Mesenteric fat pad (tissue), 1 donor: ENCODE results near the gene STPG1. TPM values are rescaled to one million over a fixed set of nuclear protein-coding genes. Genes with fewer than 3 reads are reported as not detected.

Experiments
- DNase-seq: peaks from one replicate; pipeline ENCODE4 v3.0.0-alpha.2; 2020; ENCODE audit warnings: low spot score
- total RNA-seq: library from RNA; stranded (reverse); fragmentation: NEBNext Ultra II Directional; extraction: Animal tissue kit (Norgen Biotek cat#: 25700); gene quantifications from one replicate; pipeline ENCODE4 v1.2.1, GENCODE V29; 2021
- donor health status: DM: yes; HTN: yes; CAD: no.

The STPG1 gene
- total RNA-seq, 1 donor from 2014 or later = 7.5 TPM

- no peak for DNase-seq
These were observed 19.7 kb downstream of the STPG1 start for GRCh38 chr1:24393892-24394291.

DNA sequence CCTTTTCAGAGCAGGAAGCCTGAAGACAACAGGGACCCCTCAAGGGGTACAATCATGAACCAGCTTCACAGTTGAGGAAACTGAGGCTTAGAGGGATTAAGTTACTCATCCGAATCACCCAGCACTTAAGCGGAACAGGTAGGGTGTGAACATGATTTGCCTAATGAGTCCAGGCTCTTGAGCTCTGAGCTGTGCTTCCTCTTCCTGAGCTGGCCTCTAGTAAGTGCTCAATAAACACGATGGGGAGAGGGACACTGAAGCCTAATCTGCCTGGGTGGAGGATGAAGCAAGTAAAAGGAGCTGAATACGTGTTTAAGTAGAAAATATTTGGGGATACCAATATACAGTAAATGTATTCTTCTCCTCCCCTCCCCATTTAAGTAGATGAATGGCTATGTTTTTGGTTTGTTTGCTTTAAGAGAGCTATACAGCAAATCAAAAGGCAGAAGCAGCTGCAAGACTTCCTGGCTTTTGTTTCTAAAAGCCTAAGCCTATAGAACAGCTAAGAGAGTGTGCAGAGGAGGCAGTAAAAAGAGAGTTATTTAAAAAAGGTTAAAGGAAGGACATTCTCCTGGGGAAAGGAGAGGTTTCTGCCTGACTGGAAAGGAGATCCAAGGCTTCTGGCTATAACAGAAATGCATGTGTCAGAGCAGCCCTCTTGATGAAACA is 20.5 kb downstream of the STPG1 start:
- DNase-seq = no peak

DNA sequence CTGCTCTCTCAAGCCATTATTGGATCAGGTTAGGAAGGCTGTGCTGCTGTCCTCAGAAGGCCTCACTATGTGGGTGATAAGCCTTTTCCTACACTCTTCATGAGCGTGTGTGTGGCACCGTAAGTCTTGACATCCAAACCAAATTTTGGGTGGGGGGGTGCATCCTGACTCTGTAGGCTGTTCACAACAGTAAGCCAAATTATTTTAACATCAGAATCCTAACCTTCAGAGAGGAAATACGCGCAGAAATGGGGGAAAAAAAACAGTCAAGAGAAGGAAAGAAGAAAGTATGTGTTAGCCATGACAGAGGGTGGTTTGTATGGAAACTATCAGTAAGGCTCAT is 21.0 kb downstream of the STPG1 start:
- DNase-seq = no peak

GRCh38 chr1:24391882-24392603 is 21.5 kb downstream of the STPG1 start:
- DNase-seq = no peak

- DNase-seq = no peak
These were observed 22.4 kb downstream of the STPG1 start for GRCh38 chr1:24390924-24391782.

- no peak for DNase-seq
These were observed 24.3 kb downstream of the STPG1 start for GRCh38 chr1:24389231-24389678.

DNA sequence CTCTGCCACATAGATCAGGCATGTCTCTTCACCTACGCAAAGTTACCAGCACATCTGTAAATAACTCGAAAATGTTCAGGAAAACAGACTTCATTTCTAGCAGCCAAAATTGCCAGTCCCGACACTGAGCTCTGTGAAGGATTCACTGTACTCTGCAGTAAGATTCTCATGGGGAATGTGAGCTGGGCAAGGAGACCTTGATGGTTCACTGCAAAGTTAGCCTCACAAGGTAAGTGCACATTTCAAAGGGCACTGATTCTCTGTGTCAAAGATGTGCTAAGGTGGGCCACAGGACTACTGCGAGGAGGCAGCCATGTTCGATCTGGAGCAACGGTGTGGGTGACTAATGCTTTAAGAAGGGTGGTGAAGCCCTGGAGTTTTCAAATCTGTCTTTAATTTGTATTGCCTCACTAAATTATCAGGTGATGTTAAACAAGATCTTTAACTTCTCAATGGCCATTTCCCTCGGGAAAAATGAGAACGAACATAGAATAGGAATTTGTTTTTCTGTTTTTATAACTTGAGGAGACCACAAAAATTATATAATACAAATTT is 25.2 kb downstream of the STPG1 start:
- DNase-seq = no peak

DNA sequence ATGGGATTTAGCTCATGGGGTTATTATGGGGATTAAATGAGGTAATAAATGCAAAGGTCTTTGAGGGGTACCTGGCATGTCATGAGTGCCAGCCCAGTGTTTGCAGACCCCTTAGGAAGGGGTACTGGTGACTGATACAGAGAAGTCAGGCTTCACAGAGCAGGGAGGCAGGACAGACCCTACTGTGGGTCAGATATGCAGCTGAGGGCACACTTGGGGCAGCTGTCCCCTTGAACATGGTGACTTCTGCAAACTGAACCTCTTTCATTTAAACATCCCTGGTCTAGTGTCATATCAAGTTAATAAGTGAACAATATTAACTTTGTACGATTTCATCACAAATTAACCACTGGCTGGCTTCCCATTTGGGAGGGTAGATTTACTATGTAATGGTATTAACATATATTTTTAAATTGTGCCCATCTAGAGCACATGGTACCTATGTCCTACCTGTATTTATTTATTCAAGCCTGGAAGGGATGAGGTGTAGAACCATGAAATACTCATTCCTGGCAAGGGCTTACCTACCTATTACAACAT is 25.9 kb downstream of the STPG1 start:
- no peak for DNase-seq

DNA sequence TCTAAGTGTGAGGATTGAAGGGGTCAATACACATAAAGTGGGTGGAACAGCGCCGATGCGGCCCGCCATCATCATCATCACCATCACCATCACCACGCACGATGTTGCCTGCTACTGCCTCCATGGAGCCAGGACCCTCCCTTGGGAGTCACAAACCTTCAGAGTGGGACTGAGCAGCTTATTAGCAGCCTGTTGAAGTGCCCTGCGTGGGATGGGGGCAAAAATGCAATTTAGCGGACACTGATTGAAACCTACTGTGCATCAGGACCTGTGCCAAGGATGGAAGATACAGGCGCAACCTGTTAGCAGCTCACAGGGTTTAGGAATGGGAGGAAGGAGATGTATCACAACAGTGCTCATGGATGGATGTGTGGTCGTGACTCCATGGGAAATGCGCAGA is 26.7 kb downstream of the STPG1 start:
- no peak for DNase-seq

DNA sequence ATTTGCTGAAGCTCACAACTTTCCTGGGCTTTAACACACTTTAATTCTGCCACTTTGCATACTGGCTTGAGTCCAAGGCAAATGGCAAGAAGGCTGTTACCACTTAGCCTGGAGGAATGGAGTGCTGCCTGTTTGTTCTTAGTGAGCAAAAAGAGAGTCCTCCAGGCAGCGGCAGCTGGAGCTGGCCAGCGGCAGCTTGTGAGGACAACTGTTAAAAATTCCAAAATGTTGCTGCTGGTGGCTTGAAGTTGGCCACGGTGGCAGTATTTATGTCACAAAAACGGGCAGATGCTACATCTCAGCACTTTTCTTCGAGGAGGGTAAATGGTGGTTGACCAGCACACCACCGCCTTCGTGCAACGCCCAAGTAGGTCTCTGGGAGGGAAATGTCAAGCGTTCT is 27.3 kb downstream of the STPG1 start:
- DNase-seq = no peak

DNA sequence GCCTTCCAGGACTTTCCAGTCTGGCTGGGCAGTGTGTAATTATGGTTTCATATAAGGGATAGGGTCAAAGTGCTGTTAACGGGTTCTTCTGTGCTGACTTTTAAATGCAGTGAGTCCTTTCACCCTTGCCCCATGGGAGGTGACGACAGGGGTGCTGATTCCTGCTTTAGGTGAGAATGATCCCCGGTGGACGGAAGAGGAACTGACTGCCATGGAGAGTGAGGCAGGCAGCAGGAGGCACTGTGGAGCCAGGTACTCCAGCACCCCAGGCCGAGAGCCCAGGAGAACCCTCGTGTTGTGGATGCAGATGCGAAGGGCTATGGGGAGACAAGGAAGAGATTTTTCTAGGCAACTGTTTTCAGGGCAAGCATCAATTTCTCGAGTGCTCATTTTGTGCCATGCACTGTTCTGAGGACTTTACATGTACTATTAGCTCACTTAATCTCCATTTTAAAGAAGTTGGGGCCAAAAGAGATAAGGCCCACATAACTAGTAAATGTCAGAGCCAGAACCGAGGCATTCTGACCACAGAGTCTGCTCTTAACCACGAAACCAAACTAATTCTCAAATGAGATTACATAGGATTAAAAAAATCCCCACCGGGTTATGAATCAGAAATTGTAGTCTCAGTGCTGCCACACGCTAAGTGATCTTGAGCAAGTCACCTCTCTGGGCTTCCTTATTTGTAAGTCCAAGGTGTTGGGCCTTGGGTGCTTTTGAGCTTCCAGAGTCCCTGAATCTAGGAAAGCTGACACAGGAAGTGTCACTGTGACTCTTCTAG is 28.2 kb downstream of the STPG1 start:
- DNase-seq = no peak

DNA sequence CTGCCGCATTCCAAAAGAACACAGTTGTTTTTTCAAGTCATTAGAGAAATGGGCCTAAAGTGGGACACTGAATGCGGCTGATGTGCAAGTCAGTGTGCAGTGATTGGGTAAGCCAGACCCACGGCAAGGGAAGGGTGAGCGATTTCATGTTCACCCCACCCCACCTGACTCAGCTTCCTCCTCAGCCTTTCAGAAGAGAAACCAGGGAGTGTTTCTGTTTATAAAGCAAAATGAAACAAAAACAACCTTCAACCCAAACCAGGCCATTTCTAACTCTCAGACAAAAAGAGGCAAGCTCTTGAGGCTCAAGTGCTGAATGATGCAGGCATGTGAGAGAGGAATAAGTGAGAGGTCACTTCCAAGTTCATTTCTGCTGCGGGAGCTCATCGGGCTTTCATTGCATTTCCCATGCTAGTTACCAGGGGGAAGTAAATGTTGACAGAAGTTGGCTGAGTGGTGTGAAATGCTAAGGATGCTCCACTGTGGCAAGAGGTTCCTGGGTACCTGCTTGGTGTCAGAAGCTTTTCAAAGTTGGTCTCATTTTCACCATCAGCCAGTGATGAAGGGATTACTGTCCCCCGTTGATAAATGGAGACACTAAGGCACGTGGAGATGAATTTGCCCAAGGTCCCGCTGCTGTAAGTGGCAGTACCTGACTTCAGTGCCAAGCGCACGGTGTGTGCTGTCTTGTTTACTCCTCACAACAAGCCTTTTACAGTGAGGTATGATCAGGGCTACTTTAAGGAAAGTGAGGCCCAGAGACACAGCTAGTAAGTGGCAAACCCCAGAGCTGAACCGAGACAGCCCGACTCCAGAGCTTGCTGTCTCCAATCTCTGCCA is 29.1 kb downstream of the STPG1 start:
- DNase-seq = no peak

DNA sequence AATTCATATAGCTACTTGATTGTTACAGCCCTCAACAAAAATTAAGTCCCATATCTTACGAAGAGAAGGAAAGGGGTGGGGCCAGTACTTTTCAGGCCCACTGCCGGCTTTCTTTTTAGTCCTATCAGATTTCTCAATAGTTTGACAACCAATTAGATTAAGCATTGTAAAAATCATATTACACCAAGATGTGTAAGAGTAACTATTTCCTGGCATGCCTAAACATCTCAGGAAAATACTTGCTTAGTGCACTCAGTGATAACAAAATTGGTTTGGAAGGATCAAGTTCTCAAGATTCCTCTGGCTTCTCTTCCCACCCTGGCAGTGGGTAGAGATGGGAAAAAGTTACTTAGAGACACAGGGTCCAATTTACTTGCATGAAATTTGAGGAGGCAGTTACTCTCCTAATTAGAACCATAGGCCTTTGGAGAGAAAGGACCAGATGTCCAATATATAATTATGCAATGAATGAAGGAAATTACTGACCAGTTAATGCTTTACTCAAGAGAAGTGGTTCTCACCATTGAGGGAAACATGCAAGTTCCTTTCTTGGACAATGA is 30.1 kb downstream of the STPG1 start:
- DNase-seq = no peak

DNA sequence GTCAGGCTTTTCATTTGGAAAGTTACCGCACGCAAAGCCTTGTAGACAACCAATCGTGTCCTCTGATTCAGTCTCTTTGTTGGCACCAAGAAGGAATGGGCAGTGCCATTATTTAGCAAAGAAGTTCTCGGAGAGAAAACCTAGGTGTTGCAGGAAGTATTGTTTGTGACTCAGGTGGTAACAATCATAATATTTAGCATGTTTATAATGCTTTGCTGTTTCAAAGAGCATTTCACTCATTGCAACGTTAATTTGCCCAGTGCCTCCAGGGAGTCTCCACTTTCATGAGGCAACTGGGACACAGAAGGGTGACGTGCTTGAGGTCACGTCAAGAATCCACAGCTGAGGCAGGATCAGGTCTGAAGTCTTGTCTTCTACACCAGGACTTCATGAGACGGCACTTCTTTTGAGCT is 31.4 kb downstream of the STPG1 start:
- no peak for DNase-seq

DNA sequence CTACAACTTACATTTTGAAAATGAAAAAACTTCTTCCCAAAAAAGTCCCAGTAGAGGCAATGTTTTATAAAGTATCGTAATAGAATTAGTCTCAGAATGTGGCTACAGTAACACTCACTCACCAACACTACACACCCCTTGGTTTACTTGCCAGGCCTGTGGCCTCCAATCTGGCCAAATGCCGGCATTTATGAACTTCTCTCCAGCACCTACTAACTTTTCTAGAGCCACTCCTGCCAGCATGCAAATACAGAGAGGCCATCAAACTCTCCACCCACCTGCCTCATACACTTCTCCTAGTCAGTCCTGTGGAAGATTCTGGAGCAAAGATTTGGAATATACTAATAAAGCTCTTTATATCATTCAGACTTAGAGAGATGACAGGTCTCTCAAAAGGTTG is 32.3 kb downstream of the STPG1 start:
- no peak for DNase-seq

DNA sequence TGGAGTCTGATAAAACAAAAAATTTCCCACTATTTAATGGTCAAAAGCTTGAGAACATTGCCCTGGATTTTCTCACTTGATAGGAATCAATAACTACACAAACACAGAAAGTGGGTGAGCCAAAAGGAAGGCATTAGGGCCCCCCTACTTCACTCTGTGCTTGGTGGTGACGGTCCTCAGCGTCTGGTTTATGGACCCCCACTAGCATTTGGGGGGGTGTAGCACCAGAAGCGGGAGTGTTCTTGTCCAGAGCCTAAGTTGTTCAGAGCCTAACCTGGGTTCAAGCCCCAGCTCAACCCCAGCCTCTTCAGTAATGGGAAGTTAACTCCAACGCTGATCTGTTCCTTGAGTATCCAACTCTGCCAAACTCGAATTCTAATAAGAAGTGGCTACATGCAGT is 33.1 kb downstream of the STPG1 start:
- no peak for DNase-seq

DNA sequence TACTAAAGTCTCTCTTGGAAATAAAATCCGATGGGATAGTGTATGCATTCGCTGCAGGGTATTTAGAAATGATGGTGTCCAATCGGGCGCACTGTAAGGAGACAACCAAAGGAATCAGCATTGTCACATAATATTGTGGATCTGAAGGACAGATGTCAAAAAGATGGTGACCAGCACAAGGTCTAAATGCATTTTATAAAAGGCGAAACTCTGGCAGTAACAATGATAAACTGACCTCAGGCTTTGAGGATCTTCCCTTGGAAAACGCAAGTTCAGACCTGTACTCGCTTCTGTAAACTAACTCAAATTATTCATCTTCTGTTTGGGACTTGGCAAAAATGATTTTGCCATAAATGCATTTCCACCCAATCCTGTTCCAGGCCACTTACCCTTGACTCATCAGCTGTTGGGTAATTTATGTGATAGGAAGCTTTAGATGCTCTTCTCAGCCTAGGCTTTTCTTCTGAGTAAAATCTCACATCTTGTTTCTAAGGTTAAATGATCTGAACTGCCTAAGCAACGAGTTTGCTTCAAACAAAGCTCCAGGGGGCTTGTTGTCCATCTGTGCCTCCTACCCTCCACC is 33.8 kb downstream of the STPG1 start:
- no peak for DNase-seq

- DNase-seq = no peak
These were observed 38.4 kb downstream of the STPG1 start for GRCh38 chr1:24374891-24375786.
